Smooth muscle cell (in vitro differentiated cells): ENCODE results near the gene CAP2. TPM values are rescaled to one million over a fixed set of nuclear protein-coding genes. Genes with fewer than 3 reads are reported as not detected.

Experiments
- DNase-seq: peaks from one replicate; lab custom pipeline; 2025; ENCODE audit not compliant: unreplicated experiment; lab: John Stamatoyannopoulos, UW
- H2AFZ ChIP-seq: fragments of 200-600 bp; sonication (generic); 2 replicates; pipeline ENCODE4 v1.6.0; 2016; ENCODE audit warnings: antibody characterized with exemption, low read depth, mild to moderate bottlenecking
- H3F3A ChIP-seq: fragments of 200-600 bp; sonication (generic); 2 replicates; pipeline ENCODE4 v1.6.0; 2017; ENCODE audit warnings: antibody characterized with exemption, low read depth
- H3K27ac ChIP-seq: fragments of 200-600 bp; sonication (generic); 2 replicates; pipeline ENCODE4 v1.5.1; 2016; ENCODE audit warnings: low read depth, mild to moderate bottlenecking
- H3K27me3 ChIP-seq: fragments of 200-600 bp; sonication (generic); 2 replicates; pipeline ENCODE4 v1.6.1; 2016; ENCODE audit warnings: low read depth, mild to moderate bottlenecking
- H3K36me3 ChIP-seq: fragments of 200-600 bp; sonication (generic); 2 replicates; pipeline ENCODE4 v1.5.1; 2016; ENCODE audit warnings: low read depth
- H3K4me1 ChIP-seq: fragments of 200-600 bp; sonication (generic); 2 replicates; pipeline ENCODE4 v1.5.1; 2016; ENCODE audit warnings: low read depth
- H3K4me2 ChIP-seq: fragments of 200-600 bp; sonication (generic); 2 replicates; pipeline ENCODE4 v1.6.0; 2016; ENCODE audit warnings: mild to moderate bottlenecking
- H3K4me3 ChIP-seq: fragments of 200-600 bp; sonication (generic); 2 replicates; pipeline ENCODE4 v1.5.1; 2016; ENCODE audit warnings: mild to moderate bottlenecking
- H3K79me2 ChIP-seq: fragments of 200-600 bp; sonication (generic); 2 replicates; pipeline ENCODE4 v1.6.0; 2016; ENCODE audit warnings: low read depth, mild to moderate bottlenecking
- H3K9ac ChIP-seq: fragments of 200-600 bp; sonication (generic); 2 replicates; pipeline ENCODE4 v1.6.0; 2016; ENCODE audit warnings: low read depth
- H3K9me3 ChIP-seq: fragments of 200-600 bp; sonication (generic); replicated peaks from 2 replicates; pipeline ENCODE4 v1.5.1; 2016; ENCODE audit warnings: low read depth
- H4K20me1 ChIP-seq: fragments of 200-600 bp; sonication (generic); 2 replicates; pipeline ENCODE4 v1.6.0; 2016; ENCODE audit warnings: low read depth
- CTCF ChIP-seq: fragments of 200-600 bp; sonication (generic); IDR thresholded peaks from 2 replicates; pipeline ENCODE4 v1.5.1; 2017; ENCODE audit warnings: borderline replicate concordance, mild to moderate bottlenecking, antibody characterized with exemption; ENCODE audit not compliant: insufficient read depth, poor library complexity, severe bottlenecking
- WGBS: methylation state at CpG from one replicate; pipeline ENCODE4 v1.1.7; 2016; ENCODE audit warnings: low lambda C conversion rate; 5-methylcytosine and 5-hydroxymethylcytosine counted together
- polyA plus RNA-seq: library from polyadenylated mRNA; unstranded; fragments of >200 nt; fragmentation: Nextera tagmentation; extraction: Ambion mirVana; gene quantifications from 2 replicates; pipeline ENCODE4 v1.2.1, GENCODE V29; 2016
- total RNA-seq: library from RNA; depleted of rRNA; stranded (reverse); fragments of >200 nt; gene quantifications from 2 replicates; pipeline ENCODE4 v1.2.3, GENCODE V29; 2014

CAP2 gene
- total and polyA plus RNA-seq, 2 experiments from 2014 or later: 19.0 to 27.7 TPM

- no peak for DNase-seq
- H3K27ac ChIP-seq: no peak overlapping the region
- WGBS: 97% methylated on average over 9 of the region's 9 CpGs
- H3K27me3 ChIP-seq: no peaks in the 10 kb centered on the region
- no peaks in the 10 kb centered on the region for H3K79me2 ChIP-seq
- H3K4me2 ChIP-seq: no peak overlapping the region
- no peaks in the 10 kb centered on the region for H3K9me3 ChIP-seq
- H3K4me1 ChIP-seq: no peaks in the 10 kb centered on the region
- no peaks in the 10 kb centered on the region for H3F3A ChIP-seq
- TF ChIP-seq CTCF: no peak
- no peaks in the 10 kb centered on the region for H4K20me1 ChIP-seq
- no peaks in the 10 kb centered on the region for H3K36me3 ChIP-seq
- H3K4me3 ChIP-seq: no peak overlapping the region
- no peak overlapping the region for H2AFZ ChIP-seq
- H3K9ac ChIP-seq: no peak overlapping the region
Observed at GRCh38 chr6:17551383-17551958, 158.1 kb downstream of the CAP2 start.

GRCh38 chr6:17552861-17553260, 159.5 kb downstream of the CAP2 start:
- Histone ChIP-seq H3K79me2 (no peaks in the 10 kb centered on the region), H3K27ac (no peak overlapping the region), H4K20me1 (no peaks in the 10 kb centered on the region), H3K9me3 (no peaks in the 10 kb centered on the region), H3K4me1 (no peaks in the 10 kb centered on the region), H2AFZ (no peak overlapping the region), H3K9ac (no peak overlapping the region), H3K4me3 (no peak overlapping the region), H3K36me3 (no peaks in the 10 kb centered on the region), H3F3A (no peaks in the 10 kb centered on the region), H3K27me3 (no peaks in the 10 kb centered on the region), H3K4me2 (no peak overlapping the region)
- TF ChIP-seq CTCF: no peak
- 96% methylated on average over 3 of the region's 3 CpGs for WGBS
- DNase-seq: no peak

- 98% methylated on average over 4 of the region's 4 CpGs for WGBS
- no peaks in the 10 kb centered on the region for H3K9me3 ChIP-seq
- no peak for DNase-seq
Observed at GRCh38 chr6:17556014-17556413, 162.6 kb downstream of the CAP2 start.

More at GRCh38 chr6:17556014-17556413, 162.6 kb downstream of the CAP2 start:
- H3K36me3 ChIP-seq: no peaks in the 10 kb centered on the region
- no peaks in the 10 kb centered on the region for H3K27me3 ChIP-seq
- no peak overlapping the region for H3K4me3 ChIP-seq
- no peak overlapping the region for H3K27ac ChIP-seq
- no peak for TF ChIP-seq CTCF
- no peak overlapping the region for H3K9ac ChIP-seq
- H3K79me2 ChIP-seq: no peaks in the 10 kb centered on the region
- H4K20me1 ChIP-seq: no peaks in the 10 kb centered on the region
- no peak overlapping the region for H2AFZ ChIP-seq
- no peaks in the 10 kb centered on the region for H3F3A ChIP-seq
- H3K4me1 ChIP-seq: no peaks in the 10 kb centered on the region
- H3K4me2 ChIP-seq: no peak overlapping the region
